K562 (cell line): ENCODE data around the gene SCLT1. TPM values are rescaled to one million over a fixed set of nuclear protein-coding genes. Genes with fewer than 3 reads are reported as not detected.
A peak's percentile ranks its signal among the peaks of the same experiment; 100 is the strongest.

ENCODE experiments used
- ATAC-seq: fragments of 200-7000 bp; cut with Tn5 transposase; 3 replicates; pipeline ENCODE4 v1.9.1; 2020; ENCODE audit warnings: moderate library complexity
- BruUV-seq: library from RNA; stranded (reverse); fragments of 400-500 nt; replicated peaks from 2 replicates; lab custom pipeline; 2021; lab: Mats Ljungman, UMichigan
- CTCF ChIA-PET: fragments of 300-600 bp; formaldehyde crosslinking; extraction: SDS; loops from one replicate; lab custom pipeline; 2021; ENCODE audit warnings: low intra/inter-chr PET ratio; lab: Yijun Ruan, JAX
- POLR2A ChIA-PET: fragments of 300-600, 350-650 bp; sonication (Branson Sonifier 250); formaldehyde crosslinking; extraction: SDS; loops from one replicate; lab custom pipeline; 2021; ENCODE audit warnings: antibody characterized with exemption, inconsistent platforms; lab: Yijun Ruan, JAX
- DNase-seq, 4 experiments: peaks; one replicate each; pipeline versions ENCODE4 v3.0.0 to v3.0.0-alpha.2; 2011 to 2018; ENCODE audit warnings: low spot score in 3 of 4, mixed read lengths in 3 of 4; ENCODE audit errors: extremely low read depth in 1 of 4
- FAIRE-seq: peaks from 2 replicates; lab custom pipeline; 2011; peaks lifted over from hg19 to GRCh38; lab: Jason Lieb, UNC
- H2AFZ ChIP-seq: 2 replicates; pipeline ENCODE4 v1.6.0; 2011; ENCODE audit warnings: low read depth, low read length, control low read depth, inconsistent platforms
- H3K27ac ChIP-seq: fragments of 200-600 bp; 3 replicates; pipeline ENCODE4 v1.8.0; 2011; ENCODE audit warnings: low read depth, mild to moderate bottlenecking, control low read depth, inconsistent platforms, low read length, moderate library complexity, mixed read lengths; ENCODE audit errors: extremely low read depth
- H3K27me3 ChIP-seq, 2 experiments: fragments of 300-600 bp in 1 of 2; 2 replicates in 1 of 2; 3 replicates in 1 of 2; pipeline versions ENCODE4 v1.6.0 to v1.8.0; 2011; ENCODE audit warnings: inconsistent platforms in 2 of 2, low read length in 2 of 2, mild to moderate bottlenecking in 1 of 2, mixed read lengths in 1 of 2, moderate library complexity in 1 of 2; ENCODE audit not compliant: control insufficient read depth in 2 of 2, insufficient read depth in 2 of 2
- H3K36me3 ChIP-seq: fragments of 300-600 bp; 3 replicates; pipeline ENCODE4 v1.8.0; 2011; ENCODE audit warnings: mild to moderate bottlenecking, low read length, inconsistent platforms; ENCODE audit not compliant: control insufficient read depth, insufficient read depth
- H3K4me1 ChIP-seq, 2 experiments: fragments of 200-600 bp in 1 of 2; replicated peaks in 1 of 2; 2 replicates in 1 of 2; 3 replicates in 1 of 2; pipeline versions ENCODE4 v1.5.1 to v1.8.0; 2011; ENCODE audit warnings: inconsistent platforms in 2 of 2, low read length in 2 of 2, mild to moderate bottlenecking in 1 of 2, mixed read lengths in 1 of 2, moderate library complexity in 1 of 2; ENCODE audit not compliant: control insufficient read depth in 2 of 2, insufficient read depth in 2 of 2
- H3K4me2 ChIP-seq: 2 replicates; pipeline ENCODE4 v1.6.1; 2011; ENCODE audit warnings: low read length, control low read depth, inconsistent platforms, mixed read lengths; ENCODE audit not compliant: insufficient read depth
- H3K4me3 ChIP-seq: fragments of 200-600 bp; sonication (generic), shearing (Covaris generic); 2 replicates; pipeline ENCODE4 v1.5.1; 2016; ENCODE audit warnings: control low read depth, inconsistent platforms
- H3K79me2 ChIP-seq: fragments of 200-600 bp; 3 replicates; pipeline ENCODE4 v1.8.0; 2011; ENCODE audit warnings: low read length, inconsistent platforms; ENCODE audit not compliant: control insufficient read depth, insufficient read depth
- H3K9ac ChIP-seq, 2 experiments: 2 replicates each; pipeline versions ENCODE4 v1.6.0 to v1.6.1; 2011; ENCODE audit warnings: low read depth in 2 of 2, low read length in 2 of 2, control low read depth in 1 of 2, inconsistent platforms in 1 of 2, mild to moderate bottlenecking in 1 of 2, mixed read lengths in 1 of 2; ENCODE audit not compliant: insufficient read depth in 1 of 2
- H3K9me1 ChIP-seq: one replicate; pipeline ENCODE4 v1.6.0; 2011; ENCODE audit warnings: inconsistent platforms, mild to moderate bottlenecking, low read length, moderate library complexity; ENCODE audit not compliant: control insufficient read depth, insufficient read depth
- H3K9me3 ChIP-seq: replicated peaks from 2 replicates; pipeline ENCODE4 v1.5.1; 2011; ENCODE audit warnings: low read depth, low read length, inconsistent platforms; ENCODE audit not compliant: control insufficient read depth, insufficient read depth
- H4K20me1 ChIP-seq: replicated peaks from 2 replicates; pipeline ENCODE4 v1.6.1; 2011; ENCODE audit warnings: low read length, inconsistent platforms, mixed read lengths; ENCODE audit not compliant: control insufficient read depth, insufficient read depth
- CSDE1 ChIP-seq, 2 experiments: fragments of 450-650 bp; IDR thresholded peaks; 2 replicates each; pipeline ENCODE4 v1.6.1; 2016; ENCODE audit warnings: mild to moderate bottlenecking in 1 of 2
- WGBS: fragments of 100-300 bp; shearing (Covaris generic); methylation state at CpG from one replicate; pipeline ENCODE4 v1.1.6; 2016; ENCODE audit warnings: low coverage, mixed read lengths; ENCODE audit not compliant: insufficient coverage; ENCODE audit errors: missing lambda C conversion rate; 5-methylcytosine and 5-hydroxymethylcytosine counted together
- in situ Hi-C: fragments of 300-500 bp; cut with MboI; formaldehyde crosslinking; loops from 4 replicates; pipeline ENCODE4 v1.15.0; 2018; ENCODE audit warnings: inconsistent platforms, mixed read lengths
- intact Hi-C: fragments of 100-400 bp; cut with micrococcal nuclease; formaldehyde crosslinking; loops from 2 replicates; pipeline ENCODE4 v1.14.2; 2022
- polyA plus RNA-seq, 8 experiments: library from polyadenylated mRNA; depleted of rRNA in 4 of 8; stranded (reverse) in 5 of 8; unstranded in 3 of 8; fragments of >200 nt; fragmentation: Nextera tagmentation in 2 of 8; fragmentation: Illumina TruSeq in 1 of 8; extraction: Ambion mirVana in 2 of 8; extraction: Trizol in 1 of 8; gene quantifications; 2 replicates each; pipeline versions ENCODE4 v1.2.1 to v1.2.3, GENCODE V29; 2011 to 2014; ENCODE audit warnings: inconsistent platforms in 1 of 8, missing spikeins in 1 of 8
- total RNA-seq, 7 experiments: library from RNA; depleted of rRNA in 6 of 7; stranded (reverse); fragments of >200 nt in 6 of 7; fragmentation: Illumina TruSeq in 2 of 7; extraction: Trizol in 2 of 7; gene quantifications; 2 replicates each; pipeline versions ENCODE4 v1.2.1 to v1.2.3, GENCODE V29; 2011 to 2021; ENCODE audit warnings: low replicate concordance in 1 of 7
- TF ChIP-seq, protein P1 (sequence below): fragments of 450-650 bp; IDR thresholded peaks from 2 replicates; pipeline ENCODE4 v1.6.1; 2016; ENCODE audit warnings: mild to moderate bottlenecking, moderate library complexity

SCLT1 gene
- total and polyA plus RNA-seq, 9 of the 15 experiments (the other 6 are each of a cell fraction or from before 2014, with no cell fraction given), result 8.0 to 31.9 (median 24.2) TPM

DNA sequence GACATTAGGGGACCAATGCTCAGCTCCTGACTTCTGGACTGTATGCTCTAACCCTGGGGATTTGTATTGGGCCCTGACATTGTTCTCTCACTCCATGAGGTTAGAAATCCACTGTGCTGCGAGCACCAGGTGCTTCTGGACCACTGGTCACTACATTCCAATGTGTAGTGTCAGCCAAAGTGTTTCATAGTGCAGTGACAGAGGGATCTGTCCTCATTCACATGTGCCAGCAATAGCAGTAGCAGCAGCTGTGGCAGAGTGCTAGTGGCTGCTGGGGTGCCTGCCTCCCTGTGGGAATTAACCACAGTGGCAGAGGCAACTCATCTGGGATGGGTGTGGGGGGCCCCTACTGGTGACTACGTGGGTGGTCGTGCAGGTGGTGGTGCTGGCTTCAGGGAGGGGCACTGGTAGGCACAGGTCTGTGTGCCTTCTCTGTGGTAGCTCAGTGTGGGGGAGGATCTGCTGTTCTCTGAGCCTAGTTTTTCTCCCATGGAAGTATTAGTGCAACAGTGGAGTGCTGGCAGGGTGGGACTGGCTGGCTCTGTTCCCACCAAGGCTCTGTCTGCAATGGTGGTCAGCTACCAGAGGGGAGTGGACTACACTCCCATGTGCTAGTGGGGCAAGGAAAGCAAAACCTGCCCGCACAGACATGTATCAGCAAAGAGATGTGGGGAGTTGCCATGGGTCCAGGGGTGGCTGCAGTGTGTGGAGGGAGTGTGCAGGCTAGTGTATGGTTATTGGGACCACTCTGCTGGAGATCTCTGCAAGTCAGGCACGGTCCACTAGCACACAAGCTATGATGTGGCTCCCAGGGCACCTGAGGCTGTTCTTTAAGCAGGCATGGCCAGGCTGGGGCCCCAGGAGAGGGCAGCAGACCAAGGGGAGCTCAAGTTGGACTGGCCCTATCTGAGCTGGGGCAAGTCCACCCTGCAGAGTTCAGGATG lies 78.5 kb downstream of the SCLT1 start:
- POLR2A ChIA-PET, result no interaction called here
- no TSS peak for BruUV-seq
- Histone ChIP-seq H3K36me3 (no peaks in the 10 kb centered on the region), H4K20me1 (no peaks in the 10 kb centered on the region), H3K9me3 (peaks cover 4% of the 10 kb centered on the region; the same call in 1 of the 2 replicates), H3K27ac (no peak overlapping the region), H3K79me2 (no peaks in the 10 kb centered on the region), H3K27me3 (no peaks in the 10 kb centered on the region), H3K4me2 (no peak overlapping the region), H3K9me1 (no peaks in the 10 kb centered on the region), H2AFZ (no peak overlapping the region), H3K4me3 (no peak overlapping the region), H3K9ac (no peak overlapping the region), H3K4me1 (no peaks in the 10 kb centered on the region)
- ATAC-seq, result no peak
- 88% methylated on average over 5 of the region's 5 CpGs for WGBS
- no peak for TF ChIP-seq CSDE1 (IDR thresholded peaks at IDR 0.05)
- TF ChIP-seq, protein P1, sequence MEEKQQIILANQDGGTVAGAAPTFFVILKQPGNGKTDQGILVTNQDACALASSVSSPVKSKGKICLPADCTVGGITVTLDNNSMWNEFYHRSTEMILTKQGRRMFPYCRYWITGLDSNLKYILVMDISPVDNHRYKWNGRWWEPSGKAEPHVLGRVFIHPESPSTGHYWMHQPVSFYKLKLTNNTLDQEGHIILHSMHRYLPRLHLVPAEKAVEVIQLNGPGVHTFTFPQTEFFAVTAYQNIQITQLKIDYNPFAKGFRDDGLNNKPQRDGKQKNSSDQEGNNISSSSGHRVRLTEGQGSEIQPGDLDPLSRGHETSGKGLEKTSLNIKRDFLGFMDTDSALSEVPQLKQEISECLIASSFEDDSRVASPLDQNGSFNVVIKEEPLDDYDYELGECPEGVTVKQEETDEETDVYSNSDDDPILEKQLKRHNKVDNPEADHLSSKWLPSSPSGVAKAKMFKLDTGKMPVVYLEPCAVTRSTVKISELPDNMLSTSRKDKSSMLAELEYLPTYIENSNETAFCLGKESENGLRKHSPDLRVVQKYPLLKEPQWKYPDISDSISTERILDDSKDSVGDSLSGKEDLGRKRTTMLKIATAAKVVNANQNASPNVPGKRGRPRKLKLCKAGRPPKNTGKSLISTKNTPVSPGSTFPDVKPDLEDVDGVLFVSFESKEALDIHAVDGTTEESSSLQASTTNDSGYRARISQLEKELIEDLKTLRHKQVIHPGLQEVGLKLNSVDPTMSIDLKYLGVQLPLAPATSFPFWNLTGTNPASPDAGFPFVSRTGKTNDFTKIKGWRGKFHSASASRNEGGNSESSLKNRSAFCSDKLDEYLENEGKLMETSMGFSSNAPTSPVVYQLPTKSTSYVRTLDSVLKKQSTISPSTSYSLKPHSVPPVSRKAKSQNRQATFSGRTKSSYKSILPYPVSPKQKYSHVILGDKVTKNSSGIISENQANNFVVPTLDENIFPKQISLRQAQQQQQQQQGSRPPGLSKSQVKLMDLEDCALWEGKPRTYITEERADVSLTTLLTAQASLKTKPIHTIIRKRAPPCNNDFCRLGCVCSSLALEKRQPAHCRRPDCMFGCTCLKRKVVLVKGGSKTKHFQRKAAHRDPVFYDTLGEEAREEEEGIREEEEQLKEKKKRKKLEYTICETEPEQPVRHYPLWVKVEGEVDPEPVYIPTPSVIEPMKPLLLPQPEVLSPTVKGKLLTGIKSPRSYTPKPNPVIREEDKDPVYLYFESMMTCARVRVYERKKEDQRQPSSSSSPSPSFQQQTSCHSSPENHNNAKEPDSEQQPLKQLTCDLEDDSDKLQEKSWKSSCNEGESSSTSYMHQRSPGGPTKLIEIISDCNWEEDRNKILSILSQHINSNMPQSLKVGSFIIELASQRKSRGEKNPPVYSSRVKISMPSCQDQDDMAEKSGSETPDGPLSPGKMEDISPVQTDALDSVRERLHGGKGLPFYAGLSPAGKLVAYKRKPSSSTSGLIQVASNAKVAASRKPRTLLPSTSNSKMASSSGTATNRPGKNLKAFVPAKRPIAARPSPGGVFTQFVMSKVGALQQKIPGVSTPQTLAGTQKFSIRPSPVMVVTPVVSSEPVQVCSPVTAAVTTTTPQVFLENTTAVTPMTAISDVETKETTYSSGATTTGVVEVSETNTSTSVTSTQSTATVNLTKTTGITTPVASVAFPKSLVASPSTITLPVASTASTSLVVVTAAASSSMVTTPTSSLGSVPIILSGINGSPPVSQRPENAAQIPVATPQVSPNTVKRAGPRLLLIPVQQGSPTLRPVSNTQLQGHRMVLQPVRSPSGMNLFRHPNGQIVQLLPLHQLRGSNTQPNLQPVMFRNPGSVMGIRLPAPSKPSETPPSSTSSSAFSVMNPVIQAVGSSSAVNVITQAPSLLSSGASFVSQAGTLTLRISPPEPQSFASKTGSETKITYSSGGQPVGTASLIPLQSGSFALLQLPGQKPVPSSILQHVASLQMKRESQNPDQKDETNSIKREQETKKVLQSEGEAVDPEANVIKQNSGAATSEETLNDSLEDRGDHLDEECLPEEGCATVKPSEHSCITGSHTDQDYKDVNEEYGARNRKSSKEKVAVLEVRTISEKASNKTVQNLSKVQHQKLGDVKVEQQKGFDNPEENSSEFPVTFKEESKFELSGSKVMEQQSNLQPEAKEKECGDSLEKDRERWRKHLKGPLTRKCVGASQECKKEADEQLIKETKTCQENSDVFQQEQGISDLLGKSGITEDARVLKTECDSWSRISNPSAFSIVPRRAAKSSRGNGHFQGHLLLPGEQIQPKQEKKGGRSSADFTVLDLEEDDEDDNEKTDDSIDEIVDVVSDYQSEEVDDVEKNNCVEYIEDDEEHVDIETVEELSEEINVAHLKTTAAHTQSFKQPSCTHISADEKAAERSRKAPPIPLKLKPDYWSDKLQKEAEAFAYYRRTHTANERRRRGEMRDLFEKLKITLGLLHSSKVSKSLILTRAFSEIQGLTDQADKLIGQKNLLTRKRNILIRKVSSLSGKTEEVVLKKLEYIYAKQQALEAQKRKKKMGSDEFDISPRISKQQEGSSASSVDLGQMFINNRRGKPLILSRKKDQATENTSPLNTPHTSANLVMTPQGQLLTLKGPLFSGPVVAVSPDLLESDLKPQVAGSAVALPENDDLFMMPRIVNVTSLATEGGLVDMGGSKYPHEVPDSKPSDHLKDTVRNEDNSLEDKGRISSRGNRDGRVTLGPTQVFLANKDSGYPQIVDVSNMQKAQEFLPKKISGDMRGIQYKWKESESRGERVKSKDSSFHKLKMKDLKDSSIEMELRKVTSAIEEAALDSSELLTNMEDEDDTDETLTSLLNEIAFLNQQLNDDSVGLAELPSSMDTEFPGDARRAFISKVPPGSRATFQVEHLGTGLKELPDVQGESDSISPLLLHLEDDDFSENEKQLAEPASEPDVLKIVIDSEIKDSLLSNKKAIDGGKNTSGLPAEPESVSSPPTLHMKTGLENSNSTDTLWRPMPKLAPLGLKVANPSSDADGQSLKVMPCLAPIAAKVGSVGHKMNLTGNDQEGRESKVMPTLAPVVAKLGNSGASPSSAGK, result 0 out of 2 replicates have a peak, but pooled peaks have one; percentile 25
- intact Hi-C loops (no loop called here), in situ Hi-C loops (no loop called here)
- CTCF ChIA-PET, result no interaction called here
- no peak for DNase-seq
- no peak for FAIRE-seq
